Tibial nerve (tissue), 4 donors: ENCODE results near the gene CPAMD8. TPM values are rescaled to one million over a fixed set of nuclear protein-coding genes. Genes with fewer than 3 reads are reported as not detected.
"Not testable (repeated sequence)": the region's sequence is repeated elsewhere in the genome, so short reads cannot be mapped to it uniquely, and the experiment has no call there.

ENCODE experiments used
- DNase-seq, 2 donors: peaks; one replicate each; pipeline ENCODE4 v3.0.0-alpha.2; 2019; ENCODE audit warnings: low spot score in 2 of 2
- H3K27ac ChIP-seq, 4 donors: fragments of 200-600 bp; sonication (generic) in 3 of 4; one replicate each; pipeline ENCODE4 v1.5.1; 2017 to 2019; ENCODE audit warnings: mild to moderate bottlenecking in 1 of 4
- H3K27me3 ChIP-seq, 2 donors: fragments of 200-600 bp; sonication (generic) in 1 of 2; one replicate each; pipeline versions ENCODE4 v1.5.1 to v1.6.0; 2017 to 2019
- H3K36me3 ChIP-seq, 3 donors: fragments of 200-600 bp; sonication (generic); one replicate each; pipeline ENCODE4 v1.5.1; 2018 to 2019
- H3K4me1 ChIP-seq, 4 donors: fragments of 200-600 bp; sonication (generic) in 3 of 4; one replicate each; pipeline ENCODE4 v1.5.1; 2017 to 2019
- H3K4me3 ChIP-seq, 4 donors: fragments of 200-600 bp; sonication (generic) in 3 of 4; one replicate each; pipeline ENCODE4 v1.5.1; 2017 to 2019; ENCODE audit warnings: mild to moderate bottlenecking in 1 of 4, moderate library complexity in 1 of 4
- H3K9me3 ChIP-seq, 4 donors: fragments of 200-600 bp; sonication (generic) in 3 of 4; one replicate each; pipeline ENCODE4 v1.5.1; 2017 to 2019
- EP300 ChIP-seq, 2 donors: sonication (generic); formaldehyde crosslinking; IDR thresholded peaks; one replicate each; pipeline ENCODE4 v1.6.1; 2017; ENCODE audit warnings: antibody characterized with exemption in 2 of 2, mild to moderate bottlenecking in 1 of 2
- POLR2A ChIP-seq, 2 donors: fragments of 450-650 bp; IDR thresholded peaks; one replicate each; pipeline ENCODE4 v1.6.1; 2017; ENCODE audit warnings: antibody characterized with exemption in 2 of 2, mild to moderate bottlenecking in 2 of 2, moderate library complexity in 2 of 2
- WGBS, 2 donors: methylation state at CpG; one replicate each; pipeline ENCODE4 v1.1.5; 2018; 5-methylcytosine and 5-hydroxymethylcytosine counted together
- total RNA-seq, 4 donors: library from RNA; depleted of rRNA; stranded (reverse); fragments of >200 nt; gene quantifications; one replicate each; pipeline ENCODE4 v1.1.0, GENCODE V29; 2016
- TF ChIP-seq, protein P1 (sequence below), 5 experiments: fragments of 200-600 bp in 3 of 5; fragments of 450-650 bp in 2 of 5; sonication (generic) in 3 of 5; IDR thresholded peaks; one replicate each; pipeline ENCODE4 v1.5.1; 2016 to 2019; ENCODE audit warnings: antibody characterized with exemption in 5 of 5, mild to moderate bottlenecking in 3 of 5, moderate library complexity in 2 of 5

The CPAMD8 gene
- total RNA-seq, 4 donors from 2014 or later = 9.8 to 26.3 (median 14.4) TPM

DNA sequence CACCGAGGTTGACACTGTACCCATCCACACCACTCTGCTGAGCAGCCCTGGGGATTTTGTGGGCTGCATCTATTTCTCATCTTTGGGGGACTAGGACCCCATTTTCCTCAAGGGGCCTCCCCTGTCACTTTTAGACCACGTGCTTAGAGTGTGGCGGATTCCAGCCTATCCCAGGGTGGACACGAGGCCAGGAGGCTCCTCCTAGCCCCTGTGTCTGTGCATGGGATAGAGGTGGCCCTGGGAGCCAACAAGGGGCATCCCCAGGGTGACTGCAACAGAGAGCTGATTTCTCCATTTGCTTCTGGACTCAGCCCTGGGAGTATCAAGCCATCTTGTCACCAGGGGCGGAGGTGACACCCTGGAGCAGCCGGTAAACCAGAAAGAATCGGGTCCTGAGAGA lies 24.2 kb downstream of the CPAMD8 start:
- Histone ChIP-seq H3K27ac (no peak overlapping the region), H3K4me1 (no peaks in the 10 kb centered on the region), H3K9me3 (peaks cover 0 to 15% (median 0%) of the 10 kb centered on the region in 4 donors), H3K4me3 (no peak overlapping the region), H3K36me3 (no peaks in the 10 kb centered on the region), H3K27me3 (no peaks in the 10 kb centered on the region)
- 63 to 67% methylated on average over 7 of the region's 7 CpGs for WGBS, 2 donors
- no peak for DNase-seq
- TF ChIP-seq POLR2A (IDR thresholded peaks at IDR 0.05) (no peak), EP300 (IDR thresholded peaks at IDR 0.05) (no peak)
- TF ChIP-seq, protein P1, sequence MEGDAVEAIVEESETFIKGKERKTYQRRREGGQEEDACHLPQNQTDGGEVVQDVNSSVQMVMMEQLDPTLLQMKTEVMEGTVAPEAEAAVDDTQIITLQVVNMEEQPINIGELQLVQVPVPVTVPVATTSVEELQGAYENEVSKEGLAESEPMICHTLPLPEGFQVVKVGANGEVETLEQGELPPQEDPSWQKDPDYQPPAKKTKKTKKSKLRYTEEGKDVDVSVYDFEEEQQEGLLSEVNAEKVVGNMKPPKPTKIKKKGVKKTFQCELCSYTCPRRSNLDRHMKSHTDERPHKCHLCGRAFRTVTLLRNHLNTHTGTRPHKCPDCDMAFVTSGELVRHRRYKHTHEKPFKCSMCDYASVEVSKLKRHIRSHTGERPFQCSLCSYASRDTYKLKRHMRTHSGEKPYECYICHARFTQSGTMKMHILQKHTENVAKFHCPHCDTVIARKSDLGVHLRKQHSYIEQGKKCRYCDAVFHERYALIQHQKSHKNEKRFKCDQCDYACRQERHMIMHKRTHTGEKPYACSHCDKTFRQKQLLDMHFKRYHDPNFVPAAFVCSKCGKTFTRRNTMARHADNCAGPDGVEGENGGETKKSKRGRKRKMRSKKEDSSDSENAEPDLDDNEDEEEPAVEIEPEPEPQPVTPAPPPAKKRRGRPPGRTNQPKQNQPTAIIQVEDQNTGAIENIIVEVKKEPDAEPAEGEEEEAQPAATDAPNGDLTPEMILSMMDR (IDR thresholded peaks at IDR 0.05) = no peak

DNA sequence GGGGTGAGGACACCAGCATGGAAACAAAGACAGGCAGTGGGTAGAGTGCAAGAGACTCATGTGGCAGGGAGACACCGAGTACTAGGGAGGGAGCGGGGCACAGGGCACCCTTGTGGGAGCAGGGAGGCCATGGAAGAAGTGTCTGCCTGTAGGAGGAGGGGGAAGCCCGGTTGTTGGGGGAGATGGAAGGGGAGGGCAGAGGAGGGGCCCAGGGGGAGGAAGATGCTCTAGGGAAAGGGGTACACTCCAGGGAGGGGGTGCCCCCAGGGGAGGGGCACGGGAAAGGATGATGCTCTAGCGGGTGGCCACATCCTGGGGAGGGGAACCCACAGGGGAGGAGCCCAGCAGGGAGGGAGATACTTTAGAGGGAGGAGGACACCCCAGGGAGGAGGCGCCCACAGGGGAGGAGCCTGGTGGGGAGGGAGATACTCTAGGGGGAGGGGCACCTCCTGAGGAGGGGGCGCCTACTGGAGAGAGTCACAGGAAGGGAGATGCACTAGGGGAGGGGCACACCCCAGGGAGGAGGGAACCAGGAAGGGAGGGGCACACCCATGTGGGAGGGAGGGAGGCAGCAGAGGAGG lies 24.9 kb downstream of the CPAMD8 start:
- no peak overlapping the region for H3K27ac ChIP-seq
- H3K36me3 ChIP-seq = no peaks in the 10 kb centered on the region
- DNase-seq = no peak
- H3K27me3 ChIP-seq = no peaks in the 10 kb centered on the region
- no peak overlapping the region for H3K4me3 ChIP-seq
- peaks cover 0 to 15% (median 0%) of the 10 kb centered on the region in 4 donors for H3K9me3 ChIP-seq
- no peak for TF ChIP-seq POLR2A (IDR thresholded peaks at IDR 0.05)
- TF ChIP-seq, protein P1 (IDR thresholded peaks at IDR 0.05) = no peak
- no peak for TF ChIP-seq EP300 (IDR thresholded peaks at IDR 0.05)
- H3K4me1 ChIP-seq = no peaks in the 10 kb centered on the region
- 52 to 64% methylated on average over 7 of the region's 7 CpGs for WGBS, 2 donors

DNA sequence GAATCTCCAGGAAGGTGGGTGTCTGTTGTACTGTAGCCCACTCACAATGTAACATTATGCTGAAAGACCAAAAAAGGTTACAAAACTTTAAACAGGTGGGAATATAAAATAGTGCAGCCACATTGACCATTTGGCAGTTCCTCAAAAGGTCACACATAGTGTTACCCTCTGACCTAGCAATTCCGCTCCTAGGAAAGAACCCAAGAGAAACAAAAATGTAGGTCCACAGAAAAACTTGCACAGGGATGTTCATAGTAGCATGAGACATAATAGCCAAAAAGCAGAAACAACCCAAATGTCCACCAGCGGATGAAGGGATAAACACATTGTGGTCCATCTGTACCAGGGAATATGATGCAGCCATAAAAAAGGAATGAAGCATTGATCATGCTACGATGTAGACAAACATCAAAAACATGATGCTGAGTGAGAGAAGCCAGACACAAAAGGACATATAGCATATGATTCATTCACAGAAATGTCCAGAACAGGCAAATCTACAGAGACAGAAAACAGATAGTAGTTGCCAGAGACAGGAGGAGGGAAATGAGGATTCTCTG lies 27.9 kb downstream of the CPAMD8 start:
- Histone ChIP-seq H3K36me3 (no peaks in the 10 kb centered on the region), H3K27ac (no peak overlapping the region), H3K4me3 (no peak overlapping the region), H3K27me3 (no peaks in the 10 kb centered on the region), H3K4me1 (no peaks in the 10 kb centered on the region), H3K9me3 (peaks cover 0 to 18% (median 0%) of the 10 kb centered on the region in 4 donors)
- DNase-seq = no peak
- 94% methylated on average over 3 of the region's 3 CpGs for WGBS, 2 donors
- TF ChIP-seq, protein P1 (IDR thresholded peaks at IDR 0.05) = no peak
- TF ChIP-seq EP300 (IDR thresholded peaks at IDR 0.05) (no peak), POLR2A (IDR thresholded peaks at IDR 0.05) (no peak)

DNA sequence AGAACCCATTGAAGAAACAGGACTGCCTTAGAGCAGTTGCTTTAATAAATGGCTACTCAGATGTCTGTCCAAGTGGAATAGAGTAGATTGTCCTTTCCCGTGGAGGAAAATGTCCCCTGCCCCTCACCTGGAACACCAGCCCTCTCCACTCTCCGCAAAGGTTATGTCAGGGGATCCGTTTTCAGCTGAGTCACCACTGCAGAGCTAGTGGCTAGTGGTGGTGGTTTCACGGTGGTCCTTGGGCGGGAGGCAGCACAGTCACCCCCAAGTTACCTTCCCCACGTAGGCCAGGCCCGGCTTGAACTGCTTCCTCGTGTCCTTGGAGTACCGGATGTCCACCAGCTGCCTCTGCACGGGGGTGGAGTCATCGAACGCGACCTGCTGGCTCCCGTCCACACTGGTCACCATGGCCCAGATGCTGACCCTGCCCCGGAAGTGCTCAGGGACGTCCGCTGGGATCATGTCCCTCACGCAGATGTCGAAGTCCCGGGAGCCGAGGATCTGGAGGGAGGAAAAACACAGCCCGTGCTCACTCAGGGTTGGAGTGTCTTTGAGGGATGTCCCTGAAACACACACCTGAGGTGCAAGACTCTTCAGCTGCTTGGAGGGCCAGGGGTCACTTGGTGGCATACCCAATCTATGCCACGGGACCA lies 29.6 kb downstream of the CPAMD8 start:
- H3K36me3 ChIP-seq, H3K4me3 ChIP-seq, DNase-seq, H3K27me3 ChIP-seq, H3K4me1 ChIP-seq, H3K27ac ChIP-seq: not testable (repeated sequence)
- 85 to 91% methylated on average over 15 to 23 of the region's 23 CpGs for WGBS, 2 donors
- peaks cover 0 to 26% (median 0%) of the 10 kb centered on the region in 4 donors for H3K9me3 ChIP-seq

DNA sequence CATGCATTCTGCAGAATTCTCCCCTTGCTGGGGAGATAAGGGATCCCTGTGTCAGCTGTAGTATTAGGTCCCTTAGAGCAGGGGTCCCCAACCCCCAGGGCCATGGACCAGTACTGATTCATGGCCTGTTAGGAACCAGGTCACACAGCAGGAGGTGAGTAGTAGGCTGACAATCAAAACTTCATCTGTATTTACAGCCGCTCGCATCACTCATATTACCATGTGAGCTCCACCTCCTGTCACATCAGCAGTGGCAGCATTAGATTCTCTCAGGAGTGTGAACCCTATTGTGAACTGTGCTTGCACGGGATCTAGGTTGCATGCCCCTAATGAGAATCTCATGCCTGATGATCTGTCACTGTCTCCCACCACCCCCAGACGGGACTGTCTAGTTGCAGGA lies 37.9 kb downstream of the CPAMD8 start:
- no peaks in the 10 kb centered on the region for H3K27me3 ChIP-seq
- no peak overlapping the region for H3K27ac ChIP-seq
- no peak overlapping the region for H3K4me3 ChIP-seq
- no peak for TF ChIP-seq EP300 (IDR thresholded peaks at IDR 0.05)
- no peak for TF ChIP-seq POLR2A (IDR thresholded peaks at IDR 0.05)
- peaks cover 0 to 27% (median 0%) of the 10 kb centered on the region in 4 donors for H3K9me3 ChIP-seq
- 62 to 90% methylated on average over 4 of the region's 4 CpGs for WGBS, 2 donors
- no peaks in the 10 kb centered on the region for H3K4me1 ChIP-seq
- no peak for DNase-seq
- H3K36me3 ChIP-seq = no peaks in the 10 kb centered on the region

DNA sequence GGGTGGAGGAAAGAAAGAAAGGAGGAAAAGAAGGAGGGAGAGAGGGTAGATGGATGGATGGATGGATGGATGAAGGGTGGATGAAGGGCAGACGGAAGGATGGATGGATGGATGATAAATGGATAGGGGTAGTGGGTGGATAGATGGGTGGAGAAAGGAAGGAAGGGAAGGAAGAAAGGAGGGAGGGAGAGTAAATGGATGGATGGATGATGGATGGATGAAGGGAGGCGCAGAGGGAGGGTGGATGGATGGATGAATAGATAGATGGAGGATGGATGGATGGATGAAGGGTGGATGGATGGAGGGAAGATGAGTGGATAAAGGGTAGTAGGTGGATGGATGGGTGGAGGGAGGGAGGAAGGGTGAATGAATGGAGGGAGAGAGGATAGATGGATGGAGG lies 41.2 kb downstream of the CPAMD8 start:
- Histone ChIP-seq H3K36me3 (no peaks in the 10 kb centered on the region), H3K9me3 (peaks cover 0 to 23% (median 0%) of the 10 kb centered on the region in 4 donors), H3K27ac (no peak overlapping the region), H3K27me3 (no peaks in the 10 kb centered on the region), H3K4me1 (no peaks in the 10 kb centered on the region), H3K4me3 (no peak overlapping the region)
- DNase-seq = no peak
- TF ChIP-seq, protein P1 (IDR thresholded peaks at IDR 0.05) = no peak
- TF ChIP-seq EP300 (IDR thresholded peaks at IDR 0.05) = no peak
- TF ChIP-seq POLR2A (IDR thresholded peaks at IDR 0.05) = no peak
- WGBS, 2 donors = 86 to 97% methylated on average over 2 of the region's 2 CpGs

DNA sequence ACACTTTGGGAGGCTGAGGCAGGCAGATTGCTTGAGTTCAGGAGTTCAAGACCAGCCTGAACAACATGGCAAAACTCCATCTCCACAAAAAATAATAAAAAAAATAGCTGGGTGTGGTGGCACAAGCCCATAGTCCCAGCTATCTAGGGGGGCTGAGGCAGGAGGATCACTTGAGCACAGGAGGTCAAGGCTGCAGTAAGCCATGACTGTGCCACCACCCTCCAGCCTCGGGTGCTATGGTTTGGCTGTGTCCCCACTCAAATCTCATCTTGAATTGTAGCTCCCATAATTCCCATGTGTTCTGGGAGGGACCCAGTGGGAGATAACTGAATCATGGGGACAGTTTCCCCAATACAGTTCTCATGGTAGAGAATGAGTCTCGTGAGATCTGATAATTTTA lies 44.0 kb downstream of the CPAMD8 start:
- H3K36me3 ChIP-seq, H3K27ac ChIP-seq, H3K4me1 ChIP-seq, H3K27me3 ChIP-seq, H3K4me3 ChIP-seq, DNase-seq: not testable (repeated sequence)
- H3K9me3 ChIP-seq = peaks cover 0 to 27% (median 0%) of the 10 kb centered on the region in 4 donors
- WGBS, 2 donors = 66 to 81% methylated on average over 2 of the region's 2 CpGs
